HG02885 (cell line): ENCODE measurements around the gene VPS35.

ENCODE experiments used
- ATAC-seq: cut with Tn5 transposase; IDR thresholded peaks from one replicate; pipeline ENCODE4 v1.9.1; 2021; ENCODE audit warnings: mild to moderate bottlenecking; ENCODE audit not compliant: unreplicated experiment, poor library complexity

The VPS35 gene

GRCh38 chr16:46688654-46689364 lies at the start of gene VPS35:
VPS35 (minus strand) TSS chr16:46689178; CDS start chr16:46689133, 45 bp downstream.
- peak; percentile 84 for ATAC-seq

GRCh38 chr16:46737621-46738214 lies 48.7 kb upstream of the VPS35 start:
- no peak for ATAC-seq

GRCh38 chr16:46736695-46737094 lies 47.7 kb upstream of the VPS35 start:
- ATAC-seq, result no peak

GRCh38 chr16:46733319-46733830 lies 44.4 kb upstream of the VPS35 start:
- ATAC-seq, result no peak

GRCh38 chr16:46732561-46732960 lies 43.6 kb upstream of the VPS35 start:
- no peak for ATAC-seq

GRCh38 chr16:46731691-46732555 lies 42.9 kb upstream of the VPS35 start:
- ATAC-seq, result no peak

DNA sequence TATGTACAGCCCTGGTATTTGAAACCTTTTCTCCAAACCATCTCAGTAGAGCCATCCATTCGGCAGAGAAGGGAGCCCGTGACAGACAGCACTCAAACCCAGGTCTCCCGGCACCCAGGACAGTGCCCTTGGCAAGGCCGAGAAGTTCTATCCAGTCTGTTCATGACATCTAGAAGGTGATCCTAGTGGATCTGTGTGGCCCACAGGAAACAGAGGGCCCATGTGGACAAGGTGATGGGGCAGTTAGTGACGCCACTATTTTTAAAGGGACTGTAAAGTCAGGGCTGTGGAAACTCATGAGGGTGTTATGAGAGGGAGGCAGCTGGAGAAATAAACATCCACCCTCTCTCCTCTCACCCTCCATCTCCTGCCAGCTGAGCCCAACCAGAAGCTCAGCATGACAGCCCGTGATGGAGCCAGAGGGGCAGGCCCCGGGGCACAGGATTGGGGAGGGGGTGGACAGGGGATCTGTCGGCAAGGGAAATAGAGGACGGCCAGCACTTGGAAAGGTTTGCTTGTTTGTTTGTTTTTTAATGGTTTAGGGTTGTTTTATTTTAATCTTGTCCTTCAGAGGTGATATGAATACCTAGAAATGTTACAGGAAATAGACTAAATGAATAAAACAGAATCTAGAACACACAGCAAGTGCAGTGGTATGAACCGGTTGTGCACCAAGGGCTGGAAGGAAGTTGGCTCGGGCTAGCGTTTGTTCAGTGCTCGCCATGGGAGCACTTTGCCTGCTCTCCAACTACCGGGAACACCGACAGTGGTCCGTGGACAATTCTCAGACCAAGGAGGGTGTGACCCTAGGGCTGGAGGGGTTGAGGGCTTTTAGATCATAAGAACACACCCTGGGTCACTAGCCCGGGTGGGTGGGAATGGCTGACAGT lies 42.1 kb upstream of the VPS35 start:
- ATAC-seq, result no peak

GRCh38 chr16:46730126-46730525 lies 41.1 kb upstream of the VPS35 start:
- no peak for ATAC-seq

GRCh38 chr16:46729326-46729995 lies 40.5 kb upstream of the VPS35 start:
- ATAC-seq, result no peak

DNA sequence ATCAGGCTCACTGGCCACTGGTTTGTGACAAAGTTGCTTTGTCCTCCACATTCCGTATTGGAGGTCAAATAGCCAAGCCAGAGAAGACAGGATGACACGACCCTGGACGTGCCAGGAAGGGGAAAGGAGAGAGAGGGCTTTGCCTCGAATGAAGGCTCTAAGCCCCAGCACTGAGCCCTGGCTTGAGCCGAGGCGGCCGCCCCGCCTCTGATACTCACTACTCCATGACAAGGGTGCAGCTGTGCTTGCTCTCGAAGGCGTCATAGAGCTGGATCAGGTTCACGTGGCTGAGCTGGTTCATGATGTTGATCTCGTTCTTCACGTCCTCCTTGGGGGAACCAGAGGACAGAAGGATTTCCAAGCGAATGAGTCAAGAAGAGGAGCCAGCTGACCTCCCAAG lies 39.8 kb upstream of the VPS35 start:
- ATAC-seq, result no peak

- ATAC-seq, result no peak
These were observed 38.7 kb upstream of the VPS35 start for GRCh38 chr16:46727630-46728029.

- ATAC-seq, result no peak
These were observed 38.2 kb upstream of the VPS35 start for GRCh38 chr16:46727184-46727583.

GRCh38 chr16:46721885-46722284 lies 32.9 kb upstream of the VPS35 start:
- no peak for ATAC-seq

- no peak for ATAC-seq
These were observed 31.6 kb upstream of the VPS35 start for GRCh38 chr16:46720619-46721018.

DNA sequence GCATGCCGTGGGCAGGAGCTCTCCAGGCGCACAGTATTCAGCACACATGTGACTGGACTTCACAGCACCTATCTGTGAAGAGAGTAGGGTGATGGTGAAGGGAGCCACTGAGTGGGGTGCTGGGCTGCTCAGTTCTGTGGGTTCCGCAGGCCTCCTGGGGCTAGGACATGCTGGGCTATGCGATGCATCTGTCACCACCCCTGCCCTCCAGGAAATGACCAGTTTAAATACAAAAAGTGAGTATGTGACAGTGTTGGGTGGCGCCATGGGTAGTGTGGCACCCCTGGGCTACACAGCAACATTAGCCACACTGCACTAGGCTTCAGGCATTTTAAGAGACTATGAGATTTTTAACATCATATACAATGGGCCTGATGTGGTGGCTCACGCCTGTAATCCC lies 30.6 kb upstream of the VPS35 start:
- no peak for ATAC-seq

- no peak for ATAC-seq
These were observed 29.2 kb upstream of the VPS35 start for GRCh38 chr16:46718214-46718613.

- ATAC-seq, result no peak
These were observed 28.7 kb upstream of the VPS35 start for GRCh38 chr16:46717692-46718091.

DNA sequence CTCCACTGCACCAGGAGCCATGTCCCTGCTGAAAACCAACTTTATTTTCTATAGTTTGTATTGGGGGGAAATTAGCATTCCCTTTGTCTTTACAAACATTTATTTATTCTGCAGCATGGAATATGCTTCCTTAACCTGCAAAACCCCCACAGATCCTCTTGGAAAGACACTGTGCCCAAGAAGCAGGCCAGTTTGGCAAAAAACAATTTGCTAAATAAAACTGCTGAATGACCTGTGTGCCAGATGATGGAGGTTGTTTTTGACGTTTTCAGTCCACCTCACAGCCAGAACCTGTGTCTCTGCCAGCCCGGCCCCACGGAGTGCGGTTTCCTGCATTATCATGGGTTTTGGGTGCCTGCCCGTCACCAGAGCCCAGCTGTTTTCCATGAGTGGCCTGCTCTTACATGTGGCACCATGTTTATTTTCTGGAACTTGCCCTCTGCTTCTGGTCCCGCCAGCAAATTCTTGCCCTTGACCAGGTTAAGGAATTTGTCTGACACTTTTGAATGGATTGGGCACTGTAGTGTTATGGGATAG lies 26.9 kb upstream of the VPS35 start:
- no peak for ATAC-seq
